GM20000 (cell line): ENCODE data around the gene CIC.

Experiments used
- DNase-seq: peaks from one replicate; pipeline ENCODE4 v3.0.0; 2012; ENCODE audit warnings: low spot score
- TF ChIP-seq, protein P1 (sequence below): IDR thresholded peaks from 2 replicates; pipeline ENCODE4 v1.5.1; 2012; ENCODE audit warnings: mild to moderate bottlenecking, control low read depth; ENCODE audit errors: extremely low read depth, missing control alignments

CIC gene

DNA sequence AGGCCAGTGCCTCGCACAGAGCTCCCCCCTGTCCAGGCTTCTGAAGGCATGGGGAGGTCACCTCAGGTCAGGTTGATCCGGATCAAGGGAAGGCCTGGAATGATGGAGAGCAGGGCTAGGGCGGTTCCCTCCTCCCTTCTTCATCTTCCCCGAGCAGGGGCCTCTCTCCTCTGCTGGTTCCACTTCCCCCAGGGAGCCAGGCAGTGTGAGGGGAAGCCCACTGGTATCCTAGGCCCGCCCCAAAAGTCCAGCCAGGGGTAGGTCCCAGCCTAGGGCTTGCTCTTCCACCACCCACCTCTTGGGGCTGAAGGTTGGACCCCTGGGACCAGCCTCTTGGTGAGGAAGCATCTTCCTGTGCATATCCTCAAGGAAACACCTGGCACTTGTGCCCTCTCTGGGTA is 16.5 kb downstream of the CIC start:
- DNase-seq = no peak

DNA sequence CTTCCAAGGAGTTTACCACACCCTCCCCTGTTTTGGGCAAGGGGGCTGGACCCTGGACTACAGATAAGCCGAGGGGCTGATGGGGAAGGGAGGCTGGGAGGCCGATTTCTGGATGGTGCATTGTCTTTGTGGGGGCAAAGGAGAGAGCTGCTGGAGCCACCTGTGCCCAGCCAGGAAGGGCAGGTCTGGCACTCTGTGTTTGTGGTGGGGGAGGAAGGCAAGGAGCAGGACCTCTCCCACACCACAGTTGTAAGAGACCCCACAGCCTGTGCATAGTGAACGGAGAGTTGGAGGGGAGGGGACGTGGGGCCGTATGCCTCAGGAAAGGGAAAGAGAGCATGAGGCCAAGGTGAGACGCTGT is 16.9 kb downstream of the CIC start:
- TF ChIP-seq, protein P1, sequence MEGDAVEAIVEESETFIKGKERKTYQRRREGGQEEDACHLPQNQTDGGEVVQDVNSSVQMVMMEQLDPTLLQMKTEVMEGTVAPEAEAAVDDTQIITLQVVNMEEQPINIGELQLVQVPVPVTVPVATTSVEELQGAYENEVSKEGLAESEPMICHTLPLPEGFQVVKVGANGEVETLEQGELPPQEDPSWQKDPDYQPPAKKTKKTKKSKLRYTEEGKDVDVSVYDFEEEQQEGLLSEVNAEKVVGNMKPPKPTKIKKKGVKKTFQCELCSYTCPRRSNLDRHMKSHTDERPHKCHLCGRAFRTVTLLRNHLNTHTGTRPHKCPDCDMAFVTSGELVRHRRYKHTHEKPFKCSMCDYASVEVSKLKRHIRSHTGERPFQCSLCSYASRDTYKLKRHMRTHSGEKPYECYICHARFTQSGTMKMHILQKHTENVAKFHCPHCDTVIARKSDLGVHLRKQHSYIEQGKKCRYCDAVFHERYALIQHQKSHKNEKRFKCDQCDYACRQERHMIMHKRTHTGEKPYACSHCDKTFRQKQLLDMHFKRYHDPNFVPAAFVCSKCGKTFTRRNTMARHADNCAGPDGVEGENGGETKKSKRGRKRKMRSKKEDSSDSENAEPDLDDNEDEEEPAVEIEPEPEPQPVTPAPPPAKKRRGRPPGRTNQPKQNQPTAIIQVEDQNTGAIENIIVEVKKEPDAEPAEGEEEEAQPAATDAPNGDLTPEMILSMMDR = no peak
- no peak for DNase-seq

More for the DNA sequence above, 16.5 kb downstream of the CIC start:
- TF ChIP-seq, protein P1 = no peak

DNA sequence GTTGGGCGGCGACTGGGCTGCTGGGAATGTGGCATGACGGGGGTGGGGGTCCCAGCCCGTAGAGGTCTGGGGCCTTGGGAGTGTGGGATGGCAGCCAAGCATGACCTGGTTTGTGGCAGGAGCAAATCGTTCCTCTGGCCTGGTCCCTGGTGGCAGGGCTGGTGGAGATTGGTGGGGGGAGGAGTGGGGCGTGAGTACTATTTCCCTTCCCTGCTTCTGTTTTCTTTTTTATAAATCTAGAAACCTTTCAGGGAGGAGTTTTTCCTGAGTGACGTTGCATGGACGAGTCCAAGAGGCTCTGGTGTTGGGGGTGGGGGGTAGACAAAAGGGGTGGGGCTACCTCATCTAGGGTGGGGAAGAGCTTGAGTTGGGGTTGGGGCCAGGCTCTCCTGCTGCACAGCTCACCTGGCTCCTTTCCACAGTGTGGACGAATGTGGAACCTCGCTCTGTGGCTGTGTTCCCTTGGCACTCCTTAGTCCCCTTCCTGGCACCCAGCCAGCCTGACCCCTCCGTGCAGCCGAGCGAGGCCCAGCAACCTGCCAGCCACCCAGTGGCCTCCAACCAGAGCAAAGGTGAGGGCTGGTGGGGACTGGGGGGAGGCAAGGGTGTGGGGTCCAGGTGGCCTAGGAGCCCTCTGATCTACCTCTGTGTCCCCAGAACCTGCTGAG is 17.4 kb downstream of the CIC start:
- DNase-seq = no peak
- TF ChIP-seq, protein P1 = no peak

DNA sequence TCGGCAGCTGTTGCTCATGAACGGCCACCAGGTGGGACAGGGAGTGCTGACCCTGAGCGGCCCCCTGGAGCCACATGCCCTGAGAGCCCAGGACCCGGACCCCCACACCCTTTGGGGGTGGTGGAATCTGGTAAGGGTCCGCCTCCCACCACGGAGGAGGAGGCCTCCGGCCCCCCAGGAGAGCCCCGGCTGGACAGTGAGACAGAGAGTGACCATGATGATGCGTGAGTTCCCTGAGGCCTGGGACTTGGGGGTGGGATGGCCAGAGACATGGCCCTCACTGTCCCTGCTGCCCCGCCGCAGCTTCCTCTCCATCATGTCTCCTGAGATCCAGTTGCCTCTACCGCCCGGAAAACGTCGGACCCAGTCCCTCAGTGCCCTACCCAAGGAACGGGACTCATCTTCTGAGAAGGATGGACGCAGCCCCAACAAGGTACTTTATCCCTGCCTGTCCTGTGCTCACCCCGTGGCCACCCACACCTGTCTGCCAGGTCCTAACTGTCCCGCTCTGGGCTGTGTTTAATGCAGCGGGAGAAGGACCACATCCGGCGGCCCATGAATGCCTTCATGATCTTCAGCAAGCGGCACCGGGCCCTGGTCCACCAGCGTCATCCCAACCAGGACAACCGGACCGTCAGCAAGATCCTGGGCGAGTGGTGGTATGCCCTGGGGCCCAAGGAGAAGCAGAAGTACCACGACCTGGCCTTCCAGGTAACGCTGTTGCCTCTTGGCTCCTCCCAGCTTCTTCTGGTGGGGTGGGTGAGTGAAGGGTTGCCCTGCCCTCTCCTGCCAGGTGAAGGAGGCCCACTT is 18.2 kb downstream of the CIC start:
- no peak for DNase-seq
- TF ChIP-seq, protein P1 = no peak

DNA sequence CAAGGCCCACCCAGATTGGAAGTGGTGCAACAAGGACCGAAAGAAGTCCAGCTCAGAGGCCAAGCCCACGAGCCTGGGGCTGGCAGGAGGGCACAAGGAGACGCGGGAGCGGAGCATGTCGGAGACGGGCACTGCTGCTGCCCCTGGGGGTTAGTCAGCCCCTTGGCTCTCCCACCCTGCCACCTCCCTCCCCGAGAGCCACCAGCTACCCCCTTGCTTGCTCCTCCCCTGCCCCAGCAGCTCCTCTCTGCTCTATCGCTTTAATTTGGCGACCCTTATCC is 18.7 kb downstream of the CIC start:
- TF ChIP-seq, protein P1 = no peak
- DNase-seq = no peak

DNA sequence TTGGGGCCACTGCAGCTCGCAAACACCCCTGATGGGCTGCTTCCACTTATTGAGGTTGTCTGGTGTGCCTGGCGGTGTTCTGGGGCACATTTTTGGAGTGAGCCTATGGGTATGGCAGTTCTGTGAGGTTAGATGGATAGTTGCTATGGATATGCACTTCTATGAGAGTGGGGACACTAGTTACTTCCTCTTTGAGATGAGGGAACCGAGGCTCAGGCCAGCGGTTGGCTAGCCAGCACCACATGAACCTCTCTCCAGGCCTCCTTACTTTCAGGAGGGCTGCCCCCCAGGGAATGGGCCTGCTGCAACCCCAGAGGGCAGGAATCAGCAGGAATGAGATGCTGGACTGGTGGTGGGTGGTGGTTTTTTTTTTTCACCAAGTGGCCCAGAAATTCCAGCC is 19.3 kb downstream of the CIC start:
- DNase-seq = no peak
- TF ChIP-seq, protein P1 = no peak

DNA sequence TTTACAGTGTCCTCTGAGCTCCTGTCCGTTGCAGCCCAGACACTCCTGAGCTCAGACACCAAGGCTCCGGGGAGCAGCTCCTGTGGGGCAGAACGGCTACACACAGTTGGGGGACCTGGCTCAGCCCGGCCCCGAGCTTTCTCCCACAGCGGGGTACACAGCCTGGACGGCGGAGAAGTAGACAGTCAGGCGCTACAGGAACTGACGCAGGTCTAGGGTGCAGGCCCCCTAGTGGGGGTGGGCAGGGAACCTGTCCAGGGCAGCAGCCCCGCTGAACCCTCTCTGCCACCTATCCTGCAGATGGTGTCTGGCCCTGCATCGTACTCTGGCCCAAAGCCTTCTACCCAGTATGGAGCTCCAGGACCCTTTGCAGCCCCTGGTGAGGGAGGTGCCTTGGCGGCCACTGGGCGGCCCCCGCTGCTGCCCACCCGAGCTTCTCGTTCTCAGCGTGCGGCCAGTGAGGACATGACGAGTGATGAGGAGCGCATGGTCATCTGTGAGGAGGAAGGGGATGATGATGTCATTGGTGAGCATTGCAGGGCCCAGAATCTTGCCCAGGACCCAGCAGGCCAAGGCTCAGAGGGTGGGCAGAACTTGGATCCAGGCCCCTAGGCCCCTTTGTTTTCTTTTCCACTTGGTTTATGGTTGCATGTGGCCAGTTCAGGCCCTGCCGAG is 20.0 kb downstream of the CIC start:
- TF ChIP-seq, protein P1 = no peak
- DNase-seq = no peak
